Adrenal gland (tissue), 5 donors: Measurements from ENCODE around the gene TNS2.
"Not testable (repeated sequence)": the region's sequence is repeated elsewhere in the genome, so short reads cannot be mapped to it uniquely, and the experiment has no call there.

ENCODE experiments used
- POLR2A ChIP-seq, 2 donors: fragments of 450-650 bp; IDR thresholded peaks; one replicate each; pipeline ENCODE4 v1.6.1; 2017; ENCODE audit warnings: antibody characterized with exemption in 2 of 2, mild to moderate bottlenecking in 2 of 2, moderate library complexity in 1 of 2
- TF ChIP-seq, protein P1 (sequence below), 6 experiments: fragments of 450-650 bp in 4 of 6; fragments of 200-600 bp in 2 of 6; sonication (generic) in 1 of 6; IDR thresholded peaks; 1 replicate in 5 of 6; 2 replicates in 1 of 6; pipeline versions ENCODE4 v1.5.1 to v1.8.0; 2016 to 2021; ENCODE audit warnings: antibody characterized with exemption in 6 of 6, mild to moderate bottlenecking in 2 of 6, moderate library complexity in 1 of 6
- donor health status: DM: no; HTN: no; CAD: no.

DNA sequence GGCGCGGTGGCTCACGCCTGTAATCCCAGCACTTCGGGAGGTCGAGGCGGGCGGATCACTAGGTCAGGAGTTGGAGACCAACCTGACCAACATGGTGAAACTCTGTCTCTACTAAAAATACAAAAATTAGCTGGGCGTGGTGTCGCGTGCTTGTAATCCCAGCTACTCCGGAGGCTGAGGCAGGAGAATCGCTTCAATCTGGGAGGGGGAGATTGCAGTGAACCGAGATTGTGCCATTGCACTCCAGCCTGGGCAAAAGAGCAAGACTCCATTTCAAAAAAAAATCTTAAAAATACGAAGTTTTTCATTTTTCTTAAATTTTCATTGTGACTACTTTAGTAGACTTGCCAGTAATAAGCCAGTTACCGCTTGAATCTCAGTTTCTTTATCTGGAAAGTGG, 41.1 kb upstream of the TNS2 start:
- TF ChIP-seq, protein P1, sequence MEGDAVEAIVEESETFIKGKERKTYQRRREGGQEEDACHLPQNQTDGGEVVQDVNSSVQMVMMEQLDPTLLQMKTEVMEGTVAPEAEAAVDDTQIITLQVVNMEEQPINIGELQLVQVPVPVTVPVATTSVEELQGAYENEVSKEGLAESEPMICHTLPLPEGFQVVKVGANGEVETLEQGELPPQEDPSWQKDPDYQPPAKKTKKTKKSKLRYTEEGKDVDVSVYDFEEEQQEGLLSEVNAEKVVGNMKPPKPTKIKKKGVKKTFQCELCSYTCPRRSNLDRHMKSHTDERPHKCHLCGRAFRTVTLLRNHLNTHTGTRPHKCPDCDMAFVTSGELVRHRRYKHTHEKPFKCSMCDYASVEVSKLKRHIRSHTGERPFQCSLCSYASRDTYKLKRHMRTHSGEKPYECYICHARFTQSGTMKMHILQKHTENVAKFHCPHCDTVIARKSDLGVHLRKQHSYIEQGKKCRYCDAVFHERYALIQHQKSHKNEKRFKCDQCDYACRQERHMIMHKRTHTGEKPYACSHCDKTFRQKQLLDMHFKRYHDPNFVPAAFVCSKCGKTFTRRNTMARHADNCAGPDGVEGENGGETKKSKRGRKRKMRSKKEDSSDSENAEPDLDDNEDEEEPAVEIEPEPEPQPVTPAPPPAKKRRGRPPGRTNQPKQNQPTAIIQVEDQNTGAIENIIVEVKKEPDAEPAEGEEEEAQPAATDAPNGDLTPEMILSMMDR (IDR thresholded peaks at IDR 0.05), result not testable (repeated sequence)
- not testable (repeated sequence) for TF ChIP-seq POLR2A (IDR thresholded peaks at IDR 0.05)
